Measurements from ENCODE around the gene UQCC3.
A peak's percentile ranks its signal among the peaks of the same experiment; 100 is the strongest.
"Not testable (repeated sequence)": the region's sequence is repeated elsewhere in the genome, so short reads cannot be mapped to it uniquely, and the experiment has no call there.

UQCC3 gene

GRCh38 chr11:62665599-62666258 is 5.7 kb upstream of the UQCC3 start:
- DNase-seq (ENCODE audit: low read depth in 1 of 2, low spot score in 1 of 2), result peak in 1 of 2 donors; percentile 52

DNA sequence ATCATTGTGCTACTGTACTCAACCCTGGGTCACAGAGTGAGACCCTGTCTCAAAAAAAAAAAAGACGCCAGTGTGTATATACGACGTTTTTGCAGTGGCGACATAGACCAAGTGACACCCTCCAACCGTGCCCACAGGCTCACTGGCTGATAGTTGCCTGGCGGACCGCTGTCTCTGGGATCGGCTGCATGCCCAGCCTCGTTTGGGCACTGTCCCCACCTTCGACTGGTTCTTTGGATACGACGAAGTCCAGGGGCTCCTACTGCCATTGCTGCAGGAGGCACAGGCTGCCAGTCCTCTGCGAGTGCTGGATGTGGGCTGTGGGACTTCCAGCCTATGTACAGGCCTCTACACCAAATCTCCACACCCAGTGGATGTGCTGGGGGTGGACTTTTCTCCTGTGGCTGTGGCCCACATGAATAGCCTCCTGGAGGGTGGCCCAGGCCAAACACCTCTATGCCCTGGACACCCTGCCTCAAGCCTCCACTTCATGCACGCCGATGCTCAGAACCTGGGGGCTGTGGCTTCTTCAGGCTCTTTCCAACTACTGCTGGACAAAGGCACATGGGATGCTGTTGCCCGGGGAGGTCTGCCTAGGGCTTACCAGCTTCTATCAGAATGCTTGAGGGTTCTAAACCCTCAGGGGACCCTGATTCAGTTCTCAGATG is 5.1 kb upstream of the UQCC3 start:
- DNase-seq (ENCODE audit: low read depth in 1 of 2, low spot score in 1 of 2), result no peak

- no peak for DNase-seq (ENCODE audit: low read depth in 1 of 2, low spot score in 1 of 2)
These were observed 4.0 kb upstream of the UQCC3 start for GRCh38 chr11:62667460-62667859.

DNA sequence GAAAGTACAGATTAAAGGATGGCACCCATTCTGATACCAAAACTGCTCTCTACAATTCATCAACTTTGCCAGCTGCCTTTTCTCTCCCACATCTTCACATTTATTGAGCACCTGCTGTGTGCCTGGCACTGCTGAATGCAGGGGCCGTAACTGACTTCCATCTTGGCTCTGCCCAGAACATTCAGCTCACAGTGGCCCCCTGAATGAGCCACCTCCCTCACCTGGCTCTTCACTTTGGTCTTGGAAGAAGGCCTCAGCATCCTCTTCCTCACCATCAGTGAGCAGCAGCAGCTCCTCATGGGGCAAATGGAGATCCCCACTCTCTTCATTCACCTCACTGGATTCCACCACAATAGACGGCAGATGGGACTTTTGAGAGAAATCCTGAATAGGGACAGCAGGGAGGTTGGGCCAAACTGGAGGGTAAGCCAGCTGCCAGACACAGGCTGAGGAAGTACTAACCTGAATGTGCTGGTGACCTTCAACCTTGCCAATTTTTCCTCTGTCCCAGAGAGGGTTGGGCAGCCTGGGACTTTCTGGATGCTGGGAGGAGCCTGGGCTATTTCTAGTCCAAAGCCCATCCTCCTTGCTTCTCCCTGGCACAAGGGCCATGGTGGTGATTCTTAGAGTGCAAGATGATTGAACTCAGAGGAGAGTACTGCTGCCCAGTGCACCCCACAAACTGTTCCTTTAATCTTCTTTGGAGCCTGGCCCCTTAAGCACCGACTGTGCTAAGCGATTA is 1.9 kb upstream of the UQCC3 start:
- DNase-seq (ENCODE audit: low read depth in 1 of 2, low spot score in 1 of 2), result no peak

DNA sequence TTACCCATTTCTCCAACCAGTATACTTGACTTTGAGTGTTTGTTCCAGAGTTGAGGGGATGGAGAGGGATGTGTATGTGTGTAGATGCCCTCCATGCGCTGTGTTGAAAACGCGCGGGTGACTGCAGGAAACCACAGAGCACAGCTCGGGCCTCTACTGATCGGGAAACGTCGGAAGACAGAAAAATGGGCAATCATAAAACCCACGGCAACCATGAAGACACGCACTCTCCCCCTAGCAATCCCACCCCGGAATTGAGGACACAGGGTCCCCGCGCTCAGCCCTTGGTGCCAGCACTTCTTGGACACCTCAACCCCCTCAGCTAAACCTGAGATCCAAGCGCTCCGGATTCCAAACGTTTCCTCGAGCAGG is 251 bp upstream of the UQCC3 start:
- DNase-seq (ENCODE audit: low read depth in 1 of 2, low spot score in 1 of 2), result no peak

- DNase-seq (ENCODE audit: low read depth in 1 of 2, low spot score in 1 of 2), result no peak
These were observed 1.7 kb downstream of the UQCC3 start for GRCh38 chr11:62673196-62673525.

GRCh38 chr11:62675415-62675814 is 3.9 kb downstream of the UQCC3 start:
- not testable (repeated sequence) for DNase-seq (ENCODE audit: low read depth in 1 of 2, low spot score in 1 of 2)

GRCh38 chr11:62676698-62677097 is 5.2 kb downstream of the UQCC3 start:
- no peak for DNase-seq (ENCODE audit: low read depth in 1 of 2, low spot score in 1 of 2)

- DNase-seq (ENCODE audit: low read depth in 1 of 2, low spot score in 1 of 2), result no peak
These were observed 5.7 kb downstream of the UQCC3 start for GRCh38 chr11:62677156-62677555.

GRCh38 chr11:62677714-62678113 is 6.2 kb downstream of the UQCC3 start:
- no peak for DNase-seq (ENCODE audit: low read depth in 1 of 2, low spot score in 1 of 2)

- DNase-seq (ENCODE audit: low read depth in 1 of 2, low spot score in 1 of 2), result no peak
These were observed 6.9 kb downstream of the UQCC3 start for GRCh38 chr11:62678433-62678769.

DNA sequence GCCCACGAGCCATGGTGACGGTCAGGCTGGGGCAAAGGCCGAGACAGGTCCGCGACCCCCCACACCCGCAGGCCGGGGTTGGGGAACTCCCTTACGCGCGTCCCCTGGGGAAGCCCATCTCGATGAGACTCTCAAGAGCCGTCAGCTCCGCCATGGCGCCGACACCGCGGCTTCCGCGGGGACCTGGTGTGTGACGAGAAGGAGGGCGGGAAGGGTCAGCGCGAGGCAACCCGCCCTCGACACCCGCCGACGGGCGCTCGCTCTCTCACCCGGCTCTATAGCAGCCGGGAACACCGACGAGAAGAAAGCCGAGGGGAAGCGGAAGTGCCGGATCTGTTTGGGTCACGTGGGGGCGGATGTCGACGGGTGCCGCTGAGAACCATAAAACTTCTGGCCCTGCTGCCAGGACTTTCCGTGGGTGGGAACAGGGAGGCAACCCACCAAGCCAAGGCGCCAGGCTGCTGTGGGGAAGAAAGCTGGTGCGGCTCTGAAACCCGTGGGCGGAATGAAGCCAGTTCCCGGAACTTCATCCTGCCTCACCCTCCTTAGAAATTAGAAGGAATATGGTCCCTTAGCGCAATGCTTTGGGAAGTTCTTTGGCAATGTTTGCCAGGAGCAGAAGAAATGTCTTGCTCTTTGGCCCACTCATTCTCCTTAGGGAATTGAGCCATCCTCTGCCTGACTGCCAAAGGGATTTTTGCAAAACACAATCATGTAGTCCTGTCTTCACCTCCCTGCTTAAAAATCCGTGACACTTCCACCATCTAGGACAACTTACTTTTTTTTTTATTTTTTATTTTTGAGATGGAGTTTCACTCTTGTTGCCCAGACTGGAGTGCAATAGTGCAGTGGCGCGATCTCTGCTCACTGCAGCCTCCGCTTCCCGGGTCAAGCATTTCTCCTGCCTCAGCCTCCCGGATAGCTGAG is 7.6 kb downstream of the UQCC3 start, which contains the start of gene UBXN1:
Gene UBXN1, minus strand, starts transcription at position 304 of the 927 bp plus-strand sequence. Its CDS starts 150 bp downstream, at position 154.
- DNase-seq (ENCODE audit: low read depth in 1 of 2, low spot score in 1 of 2), result peak; percentile 59 to 71

DNA sequence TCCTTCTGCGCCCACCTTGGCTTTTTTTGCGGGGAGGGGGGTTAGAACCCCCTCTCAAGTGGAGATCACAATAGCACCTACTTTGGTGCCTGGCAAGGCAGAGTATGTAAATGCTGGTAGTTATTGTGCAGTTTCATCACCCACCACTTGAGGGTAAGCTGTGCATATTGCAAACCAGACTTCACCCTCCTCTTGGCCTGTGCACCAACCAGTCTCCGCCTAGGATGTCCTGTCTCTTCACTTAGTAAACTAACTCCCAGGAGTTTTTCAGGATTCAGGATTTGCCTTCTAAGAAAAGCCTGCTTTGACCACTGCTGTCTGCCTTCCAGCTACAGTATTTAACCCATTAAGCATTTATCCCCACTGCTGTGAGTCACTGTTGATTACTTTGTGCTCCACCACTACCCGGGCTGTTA is 9.4 kb downstream of the UQCC3 start:
- DNase-seq (ENCODE audit: low read depth in 1 of 2, low spot score in 1 of 2), result no peak

DNA sequence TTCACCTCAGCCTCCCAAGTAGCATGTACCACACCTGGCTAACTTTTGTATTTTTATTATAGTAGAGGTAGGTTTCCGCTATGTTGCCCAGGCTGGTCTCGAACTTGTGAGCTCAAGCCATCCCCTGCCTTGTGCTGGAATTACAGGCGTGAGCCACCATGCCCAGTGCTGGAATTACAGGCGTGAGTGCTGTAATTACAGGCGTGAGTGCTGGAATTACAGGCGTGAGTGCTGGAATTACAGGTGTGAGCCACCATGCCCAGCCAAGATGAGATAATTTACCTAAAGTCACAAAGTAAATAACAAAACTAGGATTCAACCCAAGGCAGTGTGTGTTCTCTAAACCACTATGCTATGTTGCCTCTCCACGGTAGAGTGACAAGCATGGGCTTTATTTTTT is 11.0 kb downstream of the UQCC3 start:
- DNase-seq (ENCODE audit: low read depth in 1 of 2, low spot score in 1 of 2), result no peak

- DNase-seq (ENCODE audit: low read depth in 1 of 2, low spot score in 1 of 2), result no peak
These were observed 16.3 kb downstream of the UQCC3 start for GRCh38 chr11:62687508-62688396.

DNA sequence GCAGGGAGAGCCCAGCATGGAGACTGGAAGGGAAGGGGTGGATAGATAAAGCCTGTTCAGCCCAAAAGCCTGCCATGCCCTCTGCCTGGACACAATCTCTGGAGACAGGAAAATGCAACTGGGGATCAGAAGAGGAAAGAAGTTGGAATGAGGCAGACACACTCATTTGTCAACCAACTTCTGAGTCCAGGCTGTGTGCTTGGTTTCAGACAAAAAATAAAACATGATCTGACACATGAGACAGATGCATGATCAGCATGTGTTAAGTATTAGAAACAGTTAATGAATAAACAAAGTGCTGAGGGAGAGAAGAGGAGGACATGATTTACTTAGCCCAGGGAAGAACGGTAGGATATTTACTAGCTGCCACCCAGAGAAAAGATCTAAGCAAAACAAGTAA is 17.0 kb downstream of the UQCC3 start:
- no peak for DNase-seq (ENCODE audit: low read depth in 1 of 2, low spot score in 1 of 2)

GRCh38 chr11:62689421-62690183 is 18.1 kb downstream of the UQCC3 start, which contains the start of gene LRRN4CL:
LRRN4CL (minus strand) TSS chr11:62689530; CDS start chr11:62688508, 1,022 bp downstream.
- DNase-seq (ENCODE audit: low read depth in 1 of 2, low spot score in 1 of 2), result no peak

DNA sequence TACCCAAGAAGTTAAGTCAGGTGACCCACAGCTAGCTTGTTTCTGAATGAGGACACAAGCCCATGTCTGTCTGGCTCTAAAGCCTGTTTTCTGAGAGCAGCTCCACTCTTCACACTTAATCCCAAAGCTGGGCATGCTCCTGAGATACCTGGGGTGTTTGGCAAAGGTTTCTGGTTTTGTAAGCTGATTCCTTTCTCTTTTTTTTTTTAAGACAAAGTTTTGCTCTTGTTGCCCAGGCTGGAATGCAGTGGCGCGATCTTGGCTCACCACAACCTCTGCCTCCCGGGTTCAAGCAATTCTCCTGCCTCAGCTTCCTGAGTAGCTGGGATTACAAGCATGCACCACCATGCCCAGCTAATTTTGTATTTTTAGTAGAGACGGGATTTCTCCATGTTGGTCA is 22.2 kb downstream of the UQCC3 start:
- not testable (repeated sequence) for DNase-seq (ENCODE audit: low read depth in 1 of 2, low spot score in 1 of 2)

DNA sequence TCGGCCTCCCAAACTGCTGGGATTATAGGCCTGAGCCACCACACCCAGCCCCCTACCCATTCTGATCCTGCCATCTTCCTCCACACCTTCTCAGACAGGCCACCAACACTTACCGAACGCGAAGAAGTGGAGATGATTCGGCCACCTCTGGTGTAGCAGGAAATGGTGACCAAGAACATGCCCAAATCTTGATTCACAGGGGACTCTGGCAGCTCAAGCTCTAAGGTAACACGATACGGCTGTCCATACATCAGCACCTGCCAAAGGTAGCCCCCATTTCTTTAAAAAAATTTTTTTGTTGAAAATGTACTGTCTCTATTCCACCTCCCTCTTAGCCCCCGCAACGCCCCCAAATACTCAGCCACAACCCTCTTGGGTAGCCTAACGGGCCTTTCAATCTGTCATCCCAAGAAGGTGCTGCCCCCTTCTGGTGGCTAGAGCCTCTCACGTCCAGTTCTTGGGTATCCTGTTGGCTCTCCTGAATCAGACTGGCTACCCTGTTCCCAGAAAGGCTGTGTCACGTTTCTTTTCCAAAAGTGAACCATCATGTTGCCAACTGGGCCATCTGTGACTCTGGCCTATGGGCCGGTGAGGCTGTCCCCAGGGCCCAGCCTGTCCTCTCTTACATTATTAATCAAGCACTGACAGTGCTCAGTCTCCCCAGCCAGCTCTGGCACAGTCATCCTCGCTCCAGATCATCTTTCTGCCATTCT is 23.1 kb downstream of the UQCC3 start:
- peak; percentile 45 to 52 for DNase-seq (ENCODE audit: low read depth in 1 of 2, low spot score in 1 of 2)

All from stimulated activated CD4-positive, alpha-beta T cell treated with anti-CD3 and anti-CD28 coated beads, Interleukin-15, amount 100 ng/mL, for 1 hour (primary cell).